HG02938 (cell line): ENCODE measurements around the gene UBE3C.
"Not testable (repeated sequence)": the region's sequence is repeated elsewhere in the genome, so short reads cannot be mapped to it uniquely, and the experiment has no call there.

Experiments used
- ATAC-seq: cut with Tn5 transposase; IDR thresholded peaks from one replicate; pipeline ENCODE4 v1.9.1; 2021; ENCODE audit warnings: mild to moderate bottlenecking, moderate library complexity; ENCODE audit not compliant: unreplicated experiment

UBE3C gene

GRCh38 chr7:157129907-157130460 lies 8.7 kb upstream of the UBE3C start:
- no peak for ATAC-seq

- ATAC-seq: not testable (repeated sequence)
Observed at GRCh38 chr7:157130849-157131248, 7.9 kb upstream of the UBE3C start.

GRCh38 chr7:157132796-157133195 lies 5.9 kb upstream of the UBE3C start:
- no peak for ATAC-seq

- ATAC-seq: no peak
Observed at GRCh38 chr7:157133304-157133703, 5.4 kb upstream of the UBE3C start.

GRCh38 chr7:157136372-157136771 lies 2.4 kb upstream of the UBE3C start:
- ATAC-seq: no peak

- ATAC-seq: no peak
Observed at GRCh38 chr7:157138101-157138423, 664 bp upstream of the UBE3C start.

- peak; percentile 49 for ATAC-seq
Observed at GRCh38 chr7:157139111-157139809, 534 bp downstream of the UBE3C start.

- no peak for ATAC-seq
Observed at GRCh38 chr7:157139810-157140510, 1.2 kb downstream of the UBE3C start.

- no peak for ATAC-seq
Observed at GRCh38 chr7:157140511-157140905, 1.8 kb downstream of the UBE3C start.

GRCh38 chr7:157141525-157142060 lies 2.9 kb downstream of the UBE3C start:
- ATAC-seq: no peak

GRCh38 chr7:157143788-157144187 lies 5.1 kb downstream of the UBE3C start:
- ATAC-seq: no peak

GRCh38 chr7:157149317-157149716 lies 10.6 kb downstream of the UBE3C start:
- no peak for ATAC-seq

- ATAC-seq: no peak
Observed at GRCh38 chr7:157150882-157151281, 12.2 kb downstream of the UBE3C start.

GRCh38 chr7:157151626-157152339 lies 13.1 kb downstream of the UBE3C start:
- no peak for ATAC-seq

GRCh38 chr7:157152391-157152937 lies 13.7 kb downstream of the UBE3C start:
- no peak for ATAC-seq

- ATAC-seq: no peak
Observed at GRCh38 chr7:157153260-157153659, 14.5 kb downstream of the UBE3C start.

GRCh38 chr7:157155959-157156358 lies 17.2 kb downstream of the UBE3C start:
- no peak for ATAC-seq

GRCh38 chr7:157158400-157158799 lies 19.7 kb downstream of the UBE3C start:
- no peak for ATAC-seq

GRCh38 chr7:157159537-157159936 lies 20.8 kb downstream of the UBE3C start:
- not testable (repeated sequence) for ATAC-seq

- no peak for ATAC-seq
Observed at GRCh38 chr7:157160433-157160832, 21.7 kb downstream of the UBE3C start.

- no peak for ATAC-seq
Observed at GRCh38 chr7:157165987-157166386, 27.3 kb downstream of the UBE3C start.
